Upper lobe of right lung (tissue), 1 donor: Measurements from ENCODE around the gene SNAPC2. TPM values are rescaled to one million over a fixed set of nuclear protein-coding genes. Genes with fewer than 3 reads are reported as not detected.
A peak's percentile ranks its signal among the peaks of the same experiment; 100 is the strongest.

ENCODE experiments used
- ATAC-seq: fragments of 200-7000 bp; cut with Tn5 transposase; one replicate; pipeline ENCODE4 v1.9.1; 2020; ENCODE audit warnings: mild to moderate bottlenecking, moderate library complexity
- DNase-seq: peaks from one replicate; pipeline ENCODE4 v3.0.0-alpha.2; 2020
- H3K27ac ChIP-seq: fragments of 200-600 bp; one replicate; pipeline ENCODE4 v1.8.0; 2022
- H3K27me3 ChIP-seq: fragments of 200-600 bp; one replicate; pipeline ENCODE4 v1.8.0; 2022; ENCODE audit warnings: mild to moderate bottlenecking
- H3K36me3 ChIP-seq: fragments of 200-600 bp; one replicate; pipeline ENCODE4 v1.8.0; 2022
- H3K4me1 ChIP-seq: fragments of 200-600 bp; one replicate; pipeline ENCODE4 v1.8.0; 2022
- H3K4me3 ChIP-seq: fragments of 200-600 bp; one replicate; pipeline ENCODE4 v1.8.0; 2022; ENCODE audit warnings: mild to moderate bottlenecking
- H3K9me3 ChIP-seq: fragments of 200-600 bp; one replicate; pipeline ENCODE4 v1.8.0; 2022
- intact Hi-C: fragments of 100-400 bp; cut with DNase I; formaldehyde crosslinking; loops from one replicate; pipeline ENCODE4 v1.11.0; 2022
- total RNA-seq: library from RNA; stranded (reverse); fragmentation: NEBNext Ultra II Directional; extraction: Animal tissue kit (Norgen Biotek cat#: 25700); gene quantifications from one replicate; pipeline ENCODE4 v1.2.1, GENCODE V29; 2021
- TF ChIP-seq, protein P1 (sequence below): fragments of 200-600 bp; IDR thresholded peaks from one replicate; pipeline ENCODE4 v1.8.0; 2022; ENCODE audit warnings: antibody characterized with exemption
- donor health status: DM: no; HTN: yes; CAD: no; lungs with severe emphysema.

Gene SNAPC2
- total RNA-seq, 1 donor from 2014 or later = 28.9 TPM

- Histone ChIP-seq H3K27me3 (no peaks in the 10 kb centered on the region), H3K9me3 (no peaks in the 10 kb centered on the region), H3K27ac (no peak overlapping the region), H3K36me3 (peaks cover 39% of the 10 kb centered on the region), H3K4me1 (peaks cover 14% of the 10 kb centered on the region), H3K4me3 (no peak overlapping the region)
- TF ChIP-seq, protein P1, sequence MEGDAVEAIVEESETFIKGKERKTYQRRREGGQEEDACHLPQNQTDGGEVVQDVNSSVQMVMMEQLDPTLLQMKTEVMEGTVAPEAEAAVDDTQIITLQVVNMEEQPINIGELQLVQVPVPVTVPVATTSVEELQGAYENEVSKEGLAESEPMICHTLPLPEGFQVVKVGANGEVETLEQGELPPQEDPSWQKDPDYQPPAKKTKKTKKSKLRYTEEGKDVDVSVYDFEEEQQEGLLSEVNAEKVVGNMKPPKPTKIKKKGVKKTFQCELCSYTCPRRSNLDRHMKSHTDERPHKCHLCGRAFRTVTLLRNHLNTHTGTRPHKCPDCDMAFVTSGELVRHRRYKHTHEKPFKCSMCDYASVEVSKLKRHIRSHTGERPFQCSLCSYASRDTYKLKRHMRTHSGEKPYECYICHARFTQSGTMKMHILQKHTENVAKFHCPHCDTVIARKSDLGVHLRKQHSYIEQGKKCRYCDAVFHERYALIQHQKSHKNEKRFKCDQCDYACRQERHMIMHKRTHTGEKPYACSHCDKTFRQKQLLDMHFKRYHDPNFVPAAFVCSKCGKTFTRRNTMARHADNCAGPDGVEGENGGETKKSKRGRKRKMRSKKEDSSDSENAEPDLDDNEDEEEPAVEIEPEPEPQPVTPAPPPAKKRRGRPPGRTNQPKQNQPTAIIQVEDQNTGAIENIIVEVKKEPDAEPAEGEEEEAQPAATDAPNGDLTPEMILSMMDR = no peak
- intact Hi-C loops = no loop called here
- no peak for DNase-seq
- ATAC-seq = no peak
These were observed 11.2 kb upstream of the SNAPC2 start for GRCh38 chr19:7908742-7909461.

DNA sequence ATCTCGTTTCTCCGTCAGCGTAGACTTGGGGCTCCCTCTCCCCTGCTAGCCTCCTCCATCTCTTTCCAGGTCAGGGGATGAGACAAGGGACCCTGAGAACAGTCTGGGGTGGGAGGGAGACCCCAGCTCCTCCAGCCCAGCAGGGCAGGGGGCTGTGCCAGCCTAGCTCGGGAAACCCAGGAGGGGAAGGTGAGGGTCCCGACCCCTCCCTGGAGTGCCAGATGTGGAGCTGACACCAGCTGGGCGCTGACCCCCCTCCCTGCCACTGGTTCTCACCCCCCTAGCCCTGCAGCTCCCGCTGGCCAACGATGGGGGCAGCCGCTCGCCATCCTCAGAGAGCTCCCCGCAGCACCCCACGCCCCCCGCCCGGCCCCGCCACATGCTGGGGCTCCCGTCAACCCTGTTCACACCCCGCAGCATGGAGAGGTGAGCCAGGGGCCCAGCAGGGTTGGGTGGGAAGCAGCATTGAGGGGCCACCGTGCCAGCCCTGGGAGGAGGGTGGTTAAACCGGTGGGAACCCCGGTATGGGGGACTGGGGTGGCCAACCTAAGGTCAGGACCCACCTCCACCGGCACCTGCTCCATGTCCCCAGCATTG, 10.6 kb upstream of the SNAPC2 start:
- no peak for DNase-seq
- H3K9me3 ChIP-seq = no peaks in the 10 kb centered on the region
- H3K4me3 ChIP-seq = no peak overlapping the region
- no peaks in the 10 kb centered on the region for H3K27me3 ChIP-seq
- H3K27ac ChIP-seq = no peak overlapping the region
- TF ChIP-seq, protein P1 = no peak
- H3K4me1 ChIP-seq = peaks cover 12% of the 10 kb centered on the region
- ATAC-seq = no peak
- peaks cover 39% of the 10 kb centered on the region for H3K36me3 ChIP-seq
- intact Hi-C loops = no loop called here

DNA sequence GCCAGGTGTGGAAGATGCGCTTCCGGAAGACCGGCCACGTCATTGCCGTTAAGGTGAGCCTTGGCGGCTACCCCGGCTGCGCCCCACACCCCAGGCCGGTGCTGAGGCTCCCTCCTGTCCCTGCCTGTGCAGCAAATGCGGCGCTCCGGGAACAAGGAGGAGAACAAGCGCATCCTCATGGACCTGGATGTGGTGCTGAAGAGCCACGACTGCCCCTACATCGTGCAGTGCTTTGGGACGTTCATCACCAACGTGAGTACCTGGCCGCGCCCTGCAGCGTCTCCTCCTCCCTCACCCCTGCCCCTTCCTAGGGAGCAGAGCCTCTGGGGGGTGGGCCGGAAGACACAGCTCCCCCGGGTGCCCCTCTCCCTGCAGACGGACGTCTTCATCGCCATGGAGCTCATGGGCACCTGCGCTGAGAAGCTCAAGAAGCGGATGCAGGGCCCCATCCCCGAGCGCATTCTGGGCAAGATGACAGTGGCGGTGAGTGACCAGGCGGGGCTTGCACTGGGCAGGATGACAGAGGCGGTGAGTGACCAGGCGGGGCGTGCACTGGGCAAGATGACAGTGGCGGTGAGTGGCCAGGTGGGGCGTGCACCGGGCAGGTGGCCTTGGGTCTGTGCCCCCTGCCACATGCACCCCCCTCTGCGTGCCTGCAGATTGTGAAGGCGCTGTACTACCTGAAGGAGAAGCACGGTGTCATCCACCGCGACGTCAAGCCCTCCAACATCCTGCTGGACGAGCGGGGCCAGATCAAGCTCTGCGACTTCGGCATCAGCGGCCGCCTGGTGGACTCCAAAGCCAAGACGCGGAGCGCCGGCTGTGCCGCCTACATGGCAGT, 9.6 kb upstream of the SNAPC2 start:
- no peaks in the 10 kb centered on the region for H3K9me3 ChIP-seq
- no peak overlapping the region for H3K27ac ChIP-seq
- H3K4me3 ChIP-seq = no peak overlapping the region
- H3K36me3 ChIP-seq = peaks cover 39% of the 10 kb centered on the region
- peaks cover 8% of the 10 kb centered on the region for H3K27me3 ChIP-seq
- H3K4me1 ChIP-seq = peaks cover 3% of the 10 kb centered on the region
- TF ChIP-seq, protein P1 = no peak
- peak; percentile 64 for DNase-seq
- intact Hi-C loops = no loop called here
- ATAC-seq = no peak

- H3K4me1 ChIP-seq = peaks cover 6% of the 10 kb centered on the region
- TF ChIP-seq, protein P1 = no peak
- ATAC-seq (no peak), DNase-seq (no peak)
- no peaks in the 10 kb centered on the region for H3K9me3 ChIP-seq
- H3K27ac ChIP-seq = no peak overlapping the region
- H3K27me3 ChIP-seq = peaks cover 14% of the 10 kb centered on the region
- H3K4me3 ChIP-seq = no peak overlapping the region
- intact Hi-C loops = no loop called here
- H3K36me3 ChIP-seq = peaks cover 39% of the 10 kb centered on the region
These were observed 8.5 kb upstream of the SNAPC2 start for GRCh38 chr19:7911508-7912143.

DNA sequence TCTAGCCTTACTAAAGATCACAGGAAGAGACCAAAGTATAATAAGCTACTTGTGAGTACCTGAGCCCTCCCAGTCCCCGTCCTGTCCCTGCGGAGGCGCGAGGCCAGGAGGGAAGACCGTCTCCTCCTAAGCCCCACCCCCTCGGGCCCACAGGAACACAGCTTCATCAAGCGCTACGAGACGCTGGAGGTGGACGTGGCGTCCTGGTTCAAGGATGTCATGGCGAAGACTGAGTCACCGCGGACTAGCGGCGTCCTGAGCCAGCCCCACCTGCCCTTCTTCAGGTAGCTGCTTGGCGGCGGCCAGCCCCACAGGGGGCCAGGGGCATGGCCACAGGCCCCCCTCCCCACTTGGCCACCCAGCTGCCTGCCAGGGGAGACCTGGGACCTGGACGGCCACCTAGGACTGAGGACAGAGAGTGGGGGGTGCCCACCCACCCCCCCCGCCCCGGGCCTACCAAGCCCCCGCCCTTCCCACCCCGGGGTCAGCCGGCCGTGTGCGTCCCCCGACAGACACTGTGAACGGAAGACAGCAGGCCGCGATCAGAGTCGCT, 7.9 kb upstream of the SNAPC2 start:
- Histone ChIP-seq H3K27ac (no peak overlapping the region), H3K27me3 (peaks cover 16% of the 10 kb centered on the region), H3K4me1 (peaks cover 10% of the 10 kb centered on the region), H3K36me3 (peaks cover 39% of the 10 kb centered on the region), H3K4me3 (no peak overlapping the region), H3K9me3 (no peaks in the 10 kb centered on the region)
- DNase-seq = peak; percentile 61
- intact Hi-C loops = no loop called here
- no peak for ATAC-seq
- TF ChIP-seq, protein P1 = no peak
